ENCODE data around the gene ST3GAL2. TPM values are rescaled to one million over a fixed set of nuclear protein-coding genes. Genes with fewer than 3 reads are reported as not detected.
A peak's percentile ranks its signal among the peaks of the same experiment; 100 is the strongest.
"Not testable (repeated sequence)": the region's sequence is repeated elsewhere in the genome, so short reads cannot be mapped to it uniquely, and the experiment has no call there.

ST3GAL2 gene
- total RNA-seq, 1 donor from 2014 or later = 57.4 TPM

DNA sequence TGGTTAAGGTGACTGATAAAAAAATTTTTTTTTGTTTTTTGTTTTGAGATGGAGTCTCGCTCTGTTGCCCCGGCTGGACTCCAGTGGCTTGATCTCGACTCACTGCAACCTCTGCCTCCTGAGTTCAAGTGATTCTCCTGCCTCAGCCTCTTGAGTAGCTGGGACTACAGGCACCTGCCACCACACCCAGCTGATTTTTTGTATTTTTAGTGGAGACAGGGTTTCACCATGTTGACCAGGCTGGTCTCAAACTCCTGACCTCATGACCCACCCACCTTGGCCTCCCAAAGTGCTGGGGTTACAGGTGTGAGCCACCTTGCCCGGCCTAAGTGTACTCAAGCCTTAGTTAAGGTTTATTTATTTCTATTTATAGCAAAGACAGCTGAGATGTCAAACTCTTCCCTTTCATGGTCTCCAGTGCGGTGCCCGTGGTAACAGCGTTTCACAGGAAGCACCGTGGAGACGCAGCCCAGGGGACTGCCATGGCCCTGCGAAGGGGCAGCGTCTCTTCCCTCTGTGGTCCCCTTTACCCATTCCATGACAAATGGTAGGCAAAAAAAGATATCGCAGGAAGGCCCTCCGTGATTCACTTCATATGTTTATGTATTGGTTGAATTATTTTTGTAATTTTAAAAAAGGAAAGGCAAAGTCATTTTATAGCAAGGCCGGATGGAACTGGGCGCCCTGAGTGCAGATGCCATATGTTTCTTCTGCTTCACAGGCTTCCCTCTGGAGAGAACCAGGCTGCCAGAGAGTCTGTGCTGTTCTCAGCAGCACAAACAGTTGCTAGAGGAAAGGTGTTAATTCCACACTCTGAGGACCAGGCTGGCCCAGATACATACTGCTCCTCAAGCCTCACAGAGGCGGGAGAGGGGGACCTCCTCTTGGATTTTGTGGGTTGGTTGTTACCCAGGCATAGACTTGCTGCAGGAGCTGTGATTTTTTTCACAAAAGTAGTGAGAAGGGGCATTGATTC lies 63.0 kb downstream of the ST3GAL2 start:
- no peak for ATAC-seq (ENCODE audit: low read depth)
- POLR2A ChIA-PET = interaction anchor here (0.7 to 1.7 kb wide), 2 partner anchors 55 to 133 kb away, joined by 4 read pairs; no protein-coding TSS in a partner anchor

DNA sequence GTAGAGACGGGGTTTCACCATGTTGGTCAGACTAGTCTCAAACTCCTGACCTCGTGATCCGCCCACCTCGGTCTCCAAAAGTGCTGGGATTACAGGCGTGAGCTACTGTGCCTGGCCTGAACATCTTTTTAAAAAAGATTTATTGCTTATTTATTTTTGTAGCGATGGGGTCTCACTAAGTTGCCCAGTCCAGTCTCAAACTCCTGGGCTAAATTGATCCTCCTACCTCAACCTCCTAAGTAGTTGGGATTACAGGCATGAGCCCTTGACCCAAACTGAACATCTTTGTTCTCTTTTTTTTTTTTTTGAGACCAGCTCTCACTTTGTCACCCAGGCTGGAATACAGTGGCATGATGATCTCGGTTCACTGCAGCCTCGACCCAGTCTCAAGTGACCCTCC lies 64.7 kb downstream of the ST3GAL2 start:
- Mint-ChIP-seq H3K36me3 (ENCODE audit: low read depth) (peaks cover 64% of the 10 kb centered on the region), H3K4me3 (no peak overlapping the region), H3K27me3 (no peaks in the 10 kb centered on the region), H3K4me1 (peaks cover 6% of the 10 kb centered on the region), H3K9me3 (no peaks in the 10 kb centered on the region), H3K27ac (no peak overlapping the region)
- ATAC-seq (ENCODE audit: low read depth) = no peak
- ChIA-PET CTCF (interaction anchor here (1.1 kb wide), 1 partner anchor 99 kb away, joined by 3 read pairs; no protein-coding TSS in a partner anchor), POLR2A (interaction anchor here (0.6 to 1.7 kb wide), 3 partner anchors 17 to 69 kb away, joined by 4 to 5 read pairs (median 4); no protein-coding TSS in a partner anchor)
- DNase-seq = no peak
- no peak for TF ChIP-seq CTCF (IDR thresholded peaks at IDR 0.05)
- intact Hi-C loops (cut with micrococcal nuclease) = no loop called here

More for the DNA sequence above, 63.0 kb downstream of the ST3GAL2 start:
- TF ChIP-seq CTCF (IDR thresholded peaks at IDR 0.05) = no peak
- Mint-ChIP-seq H3K27ac (no peak overlapping the region), H3K4me3 (no peak overlapping the region), H3K4me1 (peaks cover 19% of the 10 kb centered on the region), H3K9me3 (no peaks in the 10 kb centered on the region), H3K36me3 (ENCODE audit: low read depth) (peaks cover 50% of the 10 kb centered on the region), H3K27me3 (no peaks in the 10 kb centered on the region)
- no peak for DNase-seq
- CTCF ChIA-PET = interaction anchor here (0.6 kb wide), 1 partner anchor 88 kb away, joined by 4 read pairs; no protein-coding TSS in a partner anchor
- intact Hi-C loops (cut with micrococcal nuclease) = no loop called here

DNA sequence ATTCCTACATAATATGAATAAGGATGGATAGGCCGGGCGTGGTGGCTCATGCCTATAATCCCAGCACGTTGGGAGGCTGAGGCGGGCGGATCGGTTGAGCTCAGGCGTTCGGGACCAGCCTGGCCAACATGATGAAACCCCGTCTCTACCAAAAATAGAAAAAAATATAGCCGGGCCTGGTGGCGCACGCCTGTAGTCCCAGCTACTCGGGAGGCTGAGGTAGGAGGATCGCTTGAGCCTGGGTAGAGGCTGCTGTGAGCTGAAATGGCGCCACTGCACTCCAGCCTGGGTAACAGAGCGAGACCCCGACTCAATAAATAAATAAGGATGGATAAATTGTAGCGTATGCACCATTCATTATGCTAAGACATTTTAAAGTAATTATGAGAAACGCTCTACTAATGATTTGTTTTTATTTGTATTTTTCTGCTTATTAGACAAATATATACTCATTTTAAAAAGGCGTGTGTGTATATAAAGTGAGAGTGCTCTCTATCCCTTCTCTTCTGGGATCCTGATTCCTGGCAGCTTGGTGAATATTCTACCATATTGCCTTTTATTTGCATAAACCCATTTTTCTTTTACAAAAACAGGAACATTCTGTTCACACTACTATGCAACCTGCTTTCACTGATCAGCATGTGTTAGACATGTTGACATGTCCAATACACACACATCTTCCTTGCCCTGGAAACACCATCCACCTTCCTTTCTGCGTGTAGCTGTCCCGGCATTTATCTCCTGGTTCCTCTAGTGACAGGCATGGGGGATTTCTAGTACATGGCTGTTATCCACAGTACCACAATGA lies 65.8 kb downstream of the ST3GAL2 start:
- Mint-ChIP-seq H3K4me1 (peaks cover 5% of the 10 kb centered on the region), H3K9me3 (no peaks in the 10 kb centered on the region), H3K36me3 (ENCODE audit: low read depth) (peaks cover 70% of the 10 kb centered on the region), H3K27ac (no peak overlapping the region), H3K4me3 (no peak overlapping the region), H3K27me3 (no peaks in the 10 kb centered on the region)
- ChIA-PET CTCF (interaction anchor here (0.6 kb wide), 1 partner anchor 108 kb away, joined by 3 read pairs; no protein-coding TSS in a partner anchor), POLR2A (interaction anchor here (0.6 to 1.5 kb wide), 2 partner anchors 8 to 16 kb away, joined by 4 to 6 read pairs; no protein-coding TSS in a partner anchor)
- DNase-seq (no peak), ATAC-seq (ENCODE audit: low read depth) (no peak)
- TF ChIP-seq CTCF (IDR thresholded peaks at IDR 0.05) = no peak
- intact Hi-C loops (cut with micrococcal nuclease) = no loop called here

DNA sequence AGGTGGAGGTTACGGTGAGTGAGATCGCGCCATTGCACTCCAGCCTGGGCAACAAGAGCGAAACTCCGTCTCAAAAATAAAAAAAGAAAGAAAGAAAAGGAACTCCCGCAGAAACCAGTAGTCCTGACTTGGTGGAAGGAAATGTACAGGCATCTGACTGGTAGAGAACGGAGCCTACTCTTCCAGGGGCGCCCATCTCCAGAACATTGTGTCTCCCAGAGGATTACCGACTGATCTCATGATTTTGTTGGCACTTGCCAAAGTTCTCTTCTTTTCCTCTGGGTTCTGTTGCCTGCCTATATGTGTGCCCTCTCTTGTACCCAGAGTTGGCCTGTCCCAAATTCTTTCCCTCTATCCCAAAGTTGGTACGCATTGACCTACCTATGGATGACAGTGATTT lies 68.0 kb downstream of the ST3GAL2 start:
- Mint-ChIP-seq H3K4me3 (no peak overlapping the region), H3K27ac (no peak overlapping the region), H3K4me1 (peaks cover 2% of the 10 kb centered on the region), H3K36me3 (ENCODE audit: low read depth) (peaks cover 81% of the 10 kb centered on the region), H3K27me3 (no peaks in the 10 kb centered on the region), H3K9me3 (no peaks in the 10 kb centered on the region)
- ATAC-seq (ENCODE audit: low read depth) (no peak), DNase-seq (no peak)
- intact Hi-C loops (cut with micrococcal nuclease) = loop anchor here (1.0 kb wide), 1 partner anchor 282 kb away; no protein-coding TSS in a partner anchor
- ChIA-PET CTCF (interaction anchor here (1.2 to 1.9 kb wide), 2 partner anchors 85 to 96 kb away, joined by 3 to 4 read pairs; no protein-coding TSS in a partner anchor), POLR2A (no interaction called here)
- TF ChIP-seq CTCF (IDR thresholded peaks at IDR 0.05) = no peak

- H3K9me3 Mint-ChIP-seq, DNase-seq, H3K27me3 Mint-ChIP-seq, H3K4me3 Mint-ChIP-seq, H3K4me1 Mint-ChIP-seq: not testable (repeated sequence)
- intact Hi-C loops (cut with micrococcal nuclease) = loop anchor here (1.0 kb wide), 1 partner anchor 283 kb away; no protein-coding TSS in a partner anchor
- ChIA-PET CTCF (interaction anchor here (0.9 to 1.9 kb wide), 9 partner anchors 10 to 283 kb away, joined by 3 to 7 read pairs (median 4); partner anchors contain the start of genes COG4 and SF3B3), POLR2A (interaction anchor here (1.4 kb wide), 1 partner anchor 153 kb away, joined by 4 read pairs; the partner anchor contains the start of genes COG4 and SF3B3)
- Mint-ChIP-seq H3K27ac (peak overlapping the region; percentile 41), H3K36me3 (ENCODE audit: low read depth) (peaks cover 80% of the 10 kb centered on the region)
- ATAC-seq (ENCODE audit: low read depth) = peak; percentile 67
Observed at GRCh38 chr16:70370145-70370544, 68.8 kb downstream of the ST3GAL2 start.

Measured in activated B cell treated with CpG ODN at 0.5 μM for 24 hours (primary cell).